Cardiac muscle cell (in vitro differentiated cells and primary cell): ENCODE measurements around the gene KATNAL2. TPM values are rescaled to one million over a fixed set of nuclear protein-coding genes. Genes with fewer than 3 reads are reported as not detected.

Experiments
- DNase-seq, 2 donors: peaks; one replicate each; pipeline versions ENCODE4 v3.0.0 to v3.0.0-alpha.2; 2010 to 2017; ENCODE audit warnings: low read depth in 1 of 2, low spot score in 1 of 2
- H3K27ac ChIP-seq: fragments of 200-600 bp; sonication (generic); 2 replicates; pipeline ENCODE4 v1.5.1; 2016
- H3K27me3 ChIP-seq: fragments of 200-600 bp; sonication (generic); 2 replicates; pipeline ENCODE4 v1.6.0; 2016; ENCODE audit warnings: control low read depth
- H3K36me3 ChIP-seq: fragments of 200-600 bp; sonication (generic); 2 replicates; pipeline ENCODE4 v1.5.1; 2016; ENCODE audit warnings: control low read depth
- H3K4me1 ChIP-seq: fragments of 200-600 bp; sonication (generic); 2 replicates; pipeline ENCODE4 v1.8.1; 2017; ENCODE audit warnings: low read depth, mild to moderate bottlenecking, mixed run types
- H3K4me3 ChIP-seq: fragments of 200-600 bp; sonication (generic); 2 replicates; pipeline ENCODE4 v1.5.1; 2016; ENCODE audit warnings: mild to moderate bottlenecking
- H3K9me3 ChIP-seq: fragments of 200-600 bp; sonication (generic); 2 replicates; pipeline ENCODE4 v1.5.1; 2017; ENCODE audit warnings: low read depth, mild to moderate bottlenecking, control low read depth
- polyA plus RNA-seq: library from polyadenylated mRNA; unstranded; fragments of >200 nt; fragmentation: Nextera tagmentation; extraction: Ambion mirVana; gene quantifications from 2 replicates; pipeline ENCODE4 v1.2.1, GENCODE V29; 2016
- total RNA-seq: library from RNA; depleted of rRNA; stranded (reverse); fragments of >200 nt; gene quantifications from 2 replicates; pipeline ENCODE4 v1.2.3, GENCODE V29; 2016
- TF ChIP-seq, protein P1 (sequence below): IDR thresholded peaks from 2 replicates; pipeline ENCODE4 v1.5.1; 2012; ENCODE audit warnings: low read depth, mild to moderate bottlenecking, low read length

Gene KATNAL2, protein sequence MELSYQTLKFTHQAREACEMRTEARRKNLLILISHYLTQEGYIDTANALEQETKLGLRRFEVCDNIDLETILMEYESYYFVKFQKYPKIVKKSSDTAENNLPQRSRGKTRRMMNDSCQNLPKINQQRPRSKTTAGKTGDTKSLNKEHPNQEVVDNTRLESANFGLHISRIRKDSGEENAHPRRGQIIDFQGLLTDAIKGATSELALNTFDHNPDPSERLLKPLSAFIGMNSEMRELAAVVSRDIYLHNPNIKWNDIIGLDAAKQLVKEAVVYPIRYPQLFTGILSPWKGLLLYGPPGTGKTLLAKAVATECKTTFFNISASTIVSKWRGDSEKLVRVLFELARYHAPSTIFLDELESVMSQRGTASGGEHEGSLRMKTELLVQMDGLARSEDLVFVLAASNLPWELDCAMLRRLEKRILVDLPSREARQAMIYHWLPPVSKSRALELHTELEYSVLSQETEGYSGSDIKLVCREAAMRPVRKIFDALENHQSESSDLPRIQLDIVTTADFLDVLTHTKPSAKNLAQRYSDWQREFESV
- total RNA-seq: 4.8 and 19.6 TPM in 2 replicates
- 11.3 and 15.7 TPM in 2 replicates for polyA plus RNA-seq

DNA sequence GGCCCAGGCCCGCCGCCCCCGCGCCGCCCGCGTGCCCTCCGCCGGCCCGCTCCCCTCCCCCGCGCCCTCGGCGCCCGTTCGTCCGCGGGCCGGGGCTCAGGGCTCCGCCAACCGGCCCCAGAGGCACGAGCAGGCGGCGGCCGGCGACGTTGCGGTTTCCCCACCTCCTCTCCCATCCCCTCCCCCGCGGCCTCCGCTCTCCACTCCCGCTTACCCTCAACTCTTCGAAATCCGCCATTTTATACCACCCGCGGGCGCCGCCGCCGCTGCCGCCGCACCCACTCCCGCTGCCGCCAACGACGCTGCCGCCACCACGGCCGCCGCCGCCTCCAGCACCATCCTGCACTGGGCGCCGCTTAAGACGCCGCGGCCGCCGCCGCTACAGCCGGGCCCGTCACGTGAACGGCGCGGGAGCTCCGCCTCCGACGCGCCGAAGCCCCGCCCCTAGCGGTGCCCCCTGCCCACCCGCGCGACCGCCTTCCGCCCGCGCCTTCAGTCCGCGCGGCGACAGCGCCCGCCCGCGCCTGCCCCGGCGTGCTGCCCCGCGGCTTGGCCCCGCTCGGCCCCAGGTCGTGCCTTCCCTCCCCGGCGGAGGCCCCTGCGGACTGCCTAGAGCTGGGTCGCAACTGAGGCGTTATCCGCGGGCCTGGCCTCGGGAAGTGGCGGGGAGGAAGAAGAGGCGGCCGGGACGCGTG, at the start of gene KATNAL2, which contains the start of gene PIAS2:
Gene KATNAL2 (plus strand): TSS at position 495 of the 695 bp plus-strand sequence. CDS start 29,271 bp downstream, outside the sequence.
Gene PIAS2 (minus strand): TSS at position 400 of the 695 bp plus-strand sequence. CDS start 162 bp downstream, at position 238.
- H3K4me1 ChIP-seq: peaks cover 21% of the 10 kb centered on the region
- TF ChIP-seq, protein P1, sequence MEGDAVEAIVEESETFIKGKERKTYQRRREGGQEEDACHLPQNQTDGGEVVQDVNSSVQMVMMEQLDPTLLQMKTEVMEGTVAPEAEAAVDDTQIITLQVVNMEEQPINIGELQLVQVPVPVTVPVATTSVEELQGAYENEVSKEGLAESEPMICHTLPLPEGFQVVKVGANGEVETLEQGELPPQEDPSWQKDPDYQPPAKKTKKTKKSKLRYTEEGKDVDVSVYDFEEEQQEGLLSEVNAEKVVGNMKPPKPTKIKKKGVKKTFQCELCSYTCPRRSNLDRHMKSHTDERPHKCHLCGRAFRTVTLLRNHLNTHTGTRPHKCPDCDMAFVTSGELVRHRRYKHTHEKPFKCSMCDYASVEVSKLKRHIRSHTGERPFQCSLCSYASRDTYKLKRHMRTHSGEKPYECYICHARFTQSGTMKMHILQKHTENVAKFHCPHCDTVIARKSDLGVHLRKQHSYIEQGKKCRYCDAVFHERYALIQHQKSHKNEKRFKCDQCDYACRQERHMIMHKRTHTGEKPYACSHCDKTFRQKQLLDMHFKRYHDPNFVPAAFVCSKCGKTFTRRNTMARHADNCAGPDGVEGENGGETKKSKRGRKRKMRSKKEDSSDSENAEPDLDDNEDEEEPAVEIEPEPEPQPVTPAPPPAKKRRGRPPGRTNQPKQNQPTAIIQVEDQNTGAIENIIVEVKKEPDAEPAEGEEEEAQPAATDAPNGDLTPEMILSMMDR: no peak
- no peaks in the 10 kb centered on the region for H3K27me3 ChIP-seq
- peak; percentile 79 to 92 for DNase-seq
- H3K36me3 ChIP-seq: no peaks in the 10 kb centered on the region
- H3K27ac ChIP-seq: peak within 1 kb of the TSS; percentile 89
- no peaks in the 10 kb centered on the region for H3K9me3 ChIP-seq
- H3K4me3 ChIP-seq: peak within 1 kb of the TSS; percentile 89

DNA sequence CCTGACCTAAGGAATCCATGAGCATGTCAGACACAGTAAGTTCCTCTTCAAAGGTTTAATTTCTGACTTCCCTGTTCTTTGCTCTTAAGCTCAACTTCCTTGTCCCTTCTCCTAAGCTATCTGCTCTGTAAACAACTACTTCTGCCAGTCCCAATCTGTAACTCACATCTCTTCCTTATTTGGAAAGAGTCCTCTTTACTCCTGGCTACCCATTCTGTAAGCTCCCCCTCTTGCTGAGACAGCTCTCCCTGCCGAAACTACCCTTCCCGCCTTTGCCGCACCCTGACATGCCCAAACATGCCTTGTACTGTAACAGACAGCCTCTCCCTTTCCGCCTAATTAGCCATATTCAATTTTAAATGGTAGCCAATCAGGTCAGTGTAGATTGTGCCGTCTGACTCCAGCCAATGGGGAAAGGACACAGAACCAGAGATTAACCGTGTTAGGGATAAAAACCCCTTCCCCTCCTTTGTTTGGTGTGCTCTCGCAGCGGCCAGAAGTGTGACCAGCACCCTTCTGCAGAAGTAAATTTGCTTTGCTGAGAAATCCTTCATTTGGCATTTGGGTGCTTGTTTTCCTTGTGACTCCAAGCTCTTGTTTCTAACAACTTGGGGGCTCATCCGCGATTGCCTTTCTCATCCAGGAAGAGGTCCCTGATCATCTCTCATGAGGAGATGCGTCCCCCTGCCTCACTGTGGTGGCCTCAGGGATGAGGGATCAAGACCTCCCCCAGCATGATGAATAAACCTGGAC, 49.1 kb upstream of the KATNAL2 start:
- no peak for DNase-seq
- H3K4me1 ChIP-seq: peaks cover 6% of the 10 kb centered on the region
- H3K9me3 ChIP-seq: no peaks in the 10 kb centered on the region
- TF ChIP-seq, protein P1: no peak
- no peaks in the 10 kb centered on the region for H3K36me3 ChIP-seq
- no peak overlapping the region for H3K4me3 ChIP-seq
- H3K27me3 ChIP-seq: no peaks in the 10 kb centered on the region
- no peak overlapping the region for H3K27ac ChIP-seq

DNA sequence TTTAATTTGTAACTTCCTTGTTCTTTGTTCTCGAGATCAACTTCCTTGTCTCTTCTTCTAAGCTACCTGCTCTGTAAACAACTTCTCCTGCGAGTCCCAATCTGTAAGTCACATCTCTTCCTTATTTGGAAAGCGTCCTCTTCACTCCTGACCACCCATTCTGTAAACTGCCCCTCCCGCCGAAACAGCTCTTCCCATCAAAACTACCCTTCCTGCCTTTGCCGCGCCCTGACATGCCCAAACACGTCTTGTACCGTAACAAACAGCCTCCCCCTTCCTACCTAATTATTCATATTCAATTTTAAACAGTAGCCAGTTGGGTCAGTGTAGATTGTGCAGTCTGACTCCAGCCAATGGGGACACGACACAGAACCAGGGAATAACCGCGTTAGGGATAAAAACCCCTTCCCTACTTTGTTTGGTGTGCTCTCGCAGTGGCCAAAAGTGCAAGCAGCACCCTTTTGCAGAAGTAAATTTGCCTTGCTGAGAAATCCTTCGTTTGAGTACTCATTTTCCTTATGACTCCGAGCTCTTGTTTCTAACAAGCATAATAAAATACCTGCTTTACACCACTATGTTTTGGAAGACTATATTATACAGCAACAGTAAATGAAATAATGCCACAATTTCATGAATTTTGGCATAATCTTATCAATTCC, 39.9 kb upstream of the KATNAL2 start:
- H3K27ac ChIP-seq: no peak overlapping the region
- DNase-seq: no peak
- TF ChIP-seq, protein P1: no peak

DNA sequence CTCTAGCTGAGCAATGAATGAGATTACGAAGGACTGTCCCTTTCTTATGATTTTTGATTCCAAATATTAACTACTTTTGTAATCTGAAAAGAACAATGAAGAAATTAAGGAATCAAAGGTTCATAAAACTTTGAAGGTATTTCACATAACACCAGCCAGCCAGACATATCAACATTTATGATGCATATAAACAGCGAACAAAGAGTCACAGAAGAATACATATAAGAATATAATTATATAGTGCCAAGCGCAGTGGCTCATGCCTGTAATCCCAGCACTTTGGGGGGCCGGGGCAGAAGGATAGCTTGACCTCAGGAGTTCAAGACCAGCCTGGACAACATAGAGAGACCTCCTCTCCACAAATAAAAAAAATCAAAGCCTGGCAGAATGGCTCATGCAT, 34.2 kb upstream of the KATNAL2 start:
- H3K27me3 ChIP-seq: no peaks in the 10 kb centered on the region
- TF ChIP-seq, protein P1: no peak
- H3K4me1 ChIP-seq: no peaks in the 10 kb centered on the region
- DNase-seq: no peak
- H3K27ac ChIP-seq: no peak overlapping the region
- H3K36me3 ChIP-seq: no peaks in the 10 kb centered on the region
- H3K4me3 ChIP-seq: no peak overlapping the region
- no peaks in the 10 kb centered on the region for H3K9me3 ChIP-seq

More for the DNA sequence above, 39.9 kb upstream of the KATNAL2 start:
- Histone ChIP-seq H3K9me3 (no peaks in the 10 kb centered on the region), H3K4me1 (no peaks in the 10 kb centered on the region), H3K4me3 (no peak overlapping the region), H3K27me3 (no peaks in the 10 kb centered on the region), H3K36me3 (no peaks in the 10 kb centered on the region)
